Tibial nerve (tissue), 4 donors: ENCODE measurements around the gene PTGDR2. TPM values are rescaled to one million over a fixed set of nuclear protein-coding genes. Genes with fewer than 3 reads are reported as not detected.

Experiments used
- DNase-seq, 2 donors: peaks; one replicate each; pipeline ENCODE4 v3.0.0-alpha.2; 2019; ENCODE audit warnings: low spot score in 2 of 2
- H3K27ac ChIP-seq, 4 donors: fragments of 200-600 bp; sonication (generic) in 3 of 4; one replicate each; pipeline ENCODE4 v1.5.1; 2017 to 2019; ENCODE audit warnings: mild to moderate bottlenecking in 1 of 4
- H3K27me3 ChIP-seq, 2 donors: fragments of 200-600 bp; sonication (generic) in 1 of 2; one replicate each; pipeline versions ENCODE4 v1.5.1 to v1.6.0; 2017 to 2019
- H3K36me3 ChIP-seq, 3 donors: fragments of 200-600 bp; sonication (generic); one replicate each; pipeline ENCODE4 v1.5.1; 2018 to 2019
- H3K4me1 ChIP-seq, 4 donors: fragments of 200-600 bp; sonication (generic) in 3 of 4; one replicate each; pipeline ENCODE4 v1.5.1; 2017 to 2019
- H3K4me3 ChIP-seq, 4 donors: fragments of 200-600 bp; sonication (generic) in 3 of 4; one replicate each; pipeline ENCODE4 v1.5.1; 2017 to 2019; ENCODE audit warnings: mild to moderate bottlenecking in 1 of 4, moderate library complexity in 1 of 4
- H3K9me3 ChIP-seq, 4 donors: fragments of 200-600 bp; sonication (generic) in 3 of 4; one replicate each; pipeline ENCODE4 v1.5.1; 2017 to 2019
- CTCF ChIP-seq, 5 experiments: fragments of 200-600 bp in 3 of 5; fragments of 450-650 bp in 2 of 5; sonication (generic) in 3 of 5; IDR thresholded peaks; one replicate each; pipeline ENCODE4 v1.5.1; 2016 to 2019; ENCODE audit warnings: antibody characterized with exemption in 5 of 5, mild to moderate bottlenecking in 3 of 5, moderate library complexity in 2 of 5
- EP300 ChIP-seq, 2 donors: sonication (generic); formaldehyde crosslinking; IDR thresholded peaks; one replicate each; pipeline ENCODE4 v1.6.1; 2017; ENCODE audit warnings: antibody characterized with exemption in 2 of 2, mild to moderate bottlenecking in 1 of 2
- POLR2A ChIP-seq, 2 donors: fragments of 450-650 bp; IDR thresholded peaks; one replicate each; pipeline ENCODE4 v1.6.1; 2017; ENCODE audit warnings: antibody characterized with exemption in 2 of 2, mild to moderate bottlenecking in 2 of 2, moderate library complexity in 2 of 2
- WGBS, 2 donors: methylation state at CpG; one replicate each; pipeline ENCODE4 v1.1.5; 2018; 5-methylcytosine and 5-hydroxymethylcytosine counted together
- total RNA-seq, 4 donors: library from RNA; depleted of rRNA; stranded (reverse); fragments of >200 nt; gene quantifications; one replicate each; pipeline ENCODE4 v1.1.0, GENCODE V29; 2016

The PTGDR2 gene
- total RNA-seq, 4 donors from 2014 or later: 0.20 to 2.4 (median 0.46) TPM

DNA sequence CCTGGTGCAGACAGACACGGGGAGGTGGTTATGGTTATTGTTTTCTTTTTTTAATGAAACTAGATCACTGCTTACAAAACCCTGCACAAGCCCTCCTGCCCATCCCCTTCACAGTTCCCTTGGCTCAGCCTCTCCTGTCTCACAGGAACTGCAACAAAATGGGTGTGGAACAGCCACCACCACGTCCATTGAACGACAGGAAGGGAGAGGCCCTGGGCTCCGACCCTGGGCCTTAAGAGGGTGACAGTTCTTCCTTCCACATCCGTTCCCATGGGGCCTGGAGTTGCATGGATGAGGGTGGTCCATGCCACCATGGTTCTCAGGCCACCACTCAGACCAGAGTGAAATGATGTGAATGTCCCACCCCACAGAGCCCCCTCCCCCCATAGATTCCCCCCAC, 34.9 kb upstream of the PTGDR2 start:
- TF ChIP-seq EP300 (IDR thresholded peaks at IDR 0.05) (no peak), POLR2A (IDR thresholded peaks at IDR 0.05) (no peak), CTCF (IDR thresholded peaks at IDR 0.05) (no peak)
- WGBS, 2 donors: 46 to 63% methylated on average over 5 of the region's 5 CpGs
- H3K9me3 ChIP-seq: no peaks in the 10 kb centered on the region

GRCh38 chr11:60889869-60890311, 34.1 kb upstream of the PTGDR2 start:
- Histone ChIP-seq H3K9me3 (no peaks in the 10 kb centered on the region), H3K4me1 (peaks cover 0 to 3% (median 0%) of the 10 kb centered on the region in 4 donors), H3K27ac (no peak overlapping the region), H3K4me3 (no peak overlapping the region), H3K27me3 (no peaks in the 10 kb centered on the region), H3K36me3 (peaks cover 0 to 86% (median 0%) of the 10 kb centered on the region in 3 donors)
- TF ChIP-seq CTCF (IDR thresholded peaks at IDR 0.05) (no peak), POLR2A (IDR thresholded peaks at IDR 0.05) (no peak), EP300 (IDR thresholded peaks at IDR 0.05) (no peak)
- DNase-seq: no peak
- WGBS, 2 donors: 70 to 74% methylated on average over 6 of the region's 6 CpGs

More for the DNA sequence above, 34.9 kb upstream of the PTGDR2 start:
- H3K27me3 ChIP-seq: no peaks in the 10 kb centered on the region
- peaks cover 0 to 94% (median 0%) of the 10 kb centered on the region in 3 donors for H3K36me3 ChIP-seq
- no peak overlapping the region for H3K27ac ChIP-seq
- no peak for DNase-seq
- H3K4me3 ChIP-seq: no peak overlapping the region
- peaks cover 0 to 3% (median 0%) of the 10 kb centered on the region in 4 donors for H3K4me1 ChIP-seq

GRCh38 chr11:60887556-60887955, 31.8 kb upstream of the PTGDR2 start:
- Histone ChIP-seq H3K4me1 (peaks cover 0 to 3% (median 0%) of the 10 kb centered on the region in 4 donors), H3K27ac (no peak overlapping the region), H3K36me3 (peaks cover 0 to 63% (median 0%) of the 10 kb centered on the region in 3 donors), H3K27me3 (no peaks in the 10 kb centered on the region), H3K4me3 (no peak overlapping the region), H3K9me3 (no peaks in the 10 kb centered on the region)
- TF ChIP-seq CTCF (IDR thresholded peaks at IDR 0.05): peak; percentile 24 to 59 (median 29)
- TF ChIP-seq EP300 (IDR thresholded peaks at IDR 0.05): no peak
- TF ChIP-seq POLR2A (IDR thresholded peaks at IDR 0.05): no peak
- 59 to 60% methylated on average over 5 of the region's 5 CpGs for WGBS, 2 donors
- peak in 1 of 2 donors; percentile 50 for DNase-seq

DNA sequence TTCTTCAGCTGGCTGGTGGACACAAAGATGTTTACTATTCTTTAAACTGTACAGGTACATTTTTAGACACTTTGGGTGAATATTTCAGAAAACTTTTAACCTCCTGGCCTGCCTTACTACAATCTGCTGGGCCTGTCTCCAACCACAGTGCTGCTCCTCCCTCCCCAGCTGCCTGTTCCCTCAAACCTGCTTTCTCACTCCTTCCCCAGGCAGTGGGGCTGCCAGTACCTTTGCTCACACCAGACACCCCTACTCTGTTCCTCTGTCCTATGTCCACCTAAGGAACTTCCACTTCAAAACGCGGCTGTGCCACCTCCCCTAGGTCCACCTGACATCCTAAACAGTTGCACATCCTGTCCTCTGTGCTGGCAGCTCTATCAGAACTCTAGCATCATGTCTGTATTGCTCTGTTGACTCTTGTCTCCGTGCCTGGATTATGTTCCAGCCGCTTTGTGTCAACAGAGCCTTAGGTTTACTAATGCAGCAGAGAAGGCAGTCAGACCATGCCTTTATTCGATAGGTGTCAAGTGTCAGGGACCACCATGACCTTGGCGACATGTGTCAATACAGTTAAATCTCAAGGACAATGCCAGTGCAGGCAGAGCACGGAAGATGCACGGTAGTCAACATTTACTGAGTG, 25.0 kb upstream of the PTGDR2 start:
- Histone ChIP-seq H3K27ac (no peak overlapping the region), H3K4me3 (no peak overlapping the region), H3K9me3 (no peaks in the 10 kb centered on the region), H3K4me1 (peaks cover 0 to 22% (median 0%) of the 10 kb centered on the region in 4 donors), H3K27me3 (no peaks in the 10 kb centered on the region), H3K36me3 (peaks cover 0 to 38% (median 0%) of the 10 kb centered on the region in 3 donors)
- no peak for TF ChIP-seq EP300 (IDR thresholded peaks at IDR 0.05)
- TF ChIP-seq CTCF (IDR thresholded peaks at IDR 0.05): no peak
- no peak for TF ChIP-seq POLR2A (IDR thresholded peaks at IDR 0.05)
- WGBS, 2 donors: 72 to 73% methylated on average over 8 of the region's 8 CpGs
- DNase-seq: no peak

DNA sequence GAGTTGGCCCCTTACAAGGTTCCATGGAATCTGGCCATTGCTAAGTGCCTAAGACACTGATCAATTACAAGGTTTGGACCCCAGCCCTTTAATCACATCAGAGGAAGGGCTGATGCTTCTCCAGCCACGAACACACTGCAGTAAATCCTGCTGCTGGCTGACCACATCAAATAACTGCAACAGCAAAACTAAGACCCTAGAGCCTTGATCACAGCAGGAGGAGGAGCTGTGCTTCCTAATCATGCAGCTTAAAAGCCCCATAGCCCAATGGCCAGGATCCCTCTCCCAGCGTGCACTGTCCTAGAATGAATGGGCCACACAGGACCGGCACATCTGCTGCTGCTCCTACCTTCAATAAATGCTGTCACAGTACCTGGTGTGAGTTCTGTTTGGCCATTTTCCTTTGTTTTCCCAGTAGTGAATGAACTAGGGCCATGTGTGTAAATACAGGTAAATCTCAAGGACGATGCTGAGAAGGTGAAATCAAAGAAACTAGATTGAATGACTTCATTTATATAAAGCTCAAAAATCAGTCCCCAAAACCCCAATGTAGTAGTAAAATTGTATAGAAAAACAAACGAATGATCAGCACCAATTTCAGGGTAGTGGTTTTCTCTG, 24.3 kb upstream of the PTGDR2 start:
- Histone ChIP-seq H3K9me3 (no peaks in the 10 kb centered on the region), H3K27ac (no peak overlapping the region), H3K27me3 (no peaks in the 10 kb centered on the region), H3K36me3 (peaks cover 0 to 45% (median 0%) of the 10 kb centered on the region in 3 donors), H3K4me3 (no peak overlapping the region), H3K4me1 (peaks cover 0 to 22% (median 0%) of the 10 kb centered on the region in 4 donors)
- WGBS, 2 donors: 55 to 60% methylated on average over 5 of the region's 5 CpGs
- no peak for DNase-seq
- TF ChIP-seq CTCF (IDR thresholded peaks at IDR 0.05) (no peak), EP300 (IDR thresholded peaks at IDR 0.05) (no peak), POLR2A (IDR thresholded peaks at IDR 0.05) (no peak)
